ENCODE measurements around the gene RFX1. TPM values are rescaled to one million over a fixed set of nuclear protein-coding genes. Genes with fewer than 3 reads are reported as not detected.
A peak's percentile ranks its signal among the peaks of the same experiment; 100 is the strongest.

The RFX1 gene
- total and polyA plus RNA-seq, 9 of the 15 experiments (the other 6 are each of a cell fraction or from before 2014, with no cell fraction given), result 0.14 to 19.3 (median 1.2) TPM

DNA sequence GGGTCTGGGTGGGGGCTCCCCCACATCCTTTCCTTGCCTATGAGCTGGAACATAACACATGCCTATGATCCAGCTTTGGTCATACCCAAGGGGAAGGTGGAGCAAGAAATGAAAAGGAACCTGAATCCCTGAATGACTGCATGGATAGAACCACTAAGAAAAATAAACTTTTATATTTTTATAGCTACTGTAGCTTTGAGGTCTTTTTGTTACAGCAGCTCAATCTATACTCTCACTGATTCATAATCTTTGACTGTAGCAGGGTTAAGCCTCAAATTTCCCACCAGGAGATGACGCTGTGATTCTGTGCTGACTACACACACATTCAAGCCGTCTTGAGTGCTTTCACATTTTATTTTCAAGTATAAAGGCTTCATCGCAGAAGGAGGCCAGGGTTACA, 46.9 kb upstream of the RFX1 start (continued):
- no peak for TF ChIP-seq MYNN (IDR thresholded peaks at IDR 0.05)
- TF ChIP-seq MYNN (CRISPR knock-in tag; IDR thresholded peaks at IDR 0.05), result no peak
- TF ChIP-seq STAG1 (CRISPR knock-in tag; IDR thresholded peaks at IDR 0.05; ENCODE audit: borderline replicate concordance), result no peak
- TF ChIP-seq, protein P1, sequence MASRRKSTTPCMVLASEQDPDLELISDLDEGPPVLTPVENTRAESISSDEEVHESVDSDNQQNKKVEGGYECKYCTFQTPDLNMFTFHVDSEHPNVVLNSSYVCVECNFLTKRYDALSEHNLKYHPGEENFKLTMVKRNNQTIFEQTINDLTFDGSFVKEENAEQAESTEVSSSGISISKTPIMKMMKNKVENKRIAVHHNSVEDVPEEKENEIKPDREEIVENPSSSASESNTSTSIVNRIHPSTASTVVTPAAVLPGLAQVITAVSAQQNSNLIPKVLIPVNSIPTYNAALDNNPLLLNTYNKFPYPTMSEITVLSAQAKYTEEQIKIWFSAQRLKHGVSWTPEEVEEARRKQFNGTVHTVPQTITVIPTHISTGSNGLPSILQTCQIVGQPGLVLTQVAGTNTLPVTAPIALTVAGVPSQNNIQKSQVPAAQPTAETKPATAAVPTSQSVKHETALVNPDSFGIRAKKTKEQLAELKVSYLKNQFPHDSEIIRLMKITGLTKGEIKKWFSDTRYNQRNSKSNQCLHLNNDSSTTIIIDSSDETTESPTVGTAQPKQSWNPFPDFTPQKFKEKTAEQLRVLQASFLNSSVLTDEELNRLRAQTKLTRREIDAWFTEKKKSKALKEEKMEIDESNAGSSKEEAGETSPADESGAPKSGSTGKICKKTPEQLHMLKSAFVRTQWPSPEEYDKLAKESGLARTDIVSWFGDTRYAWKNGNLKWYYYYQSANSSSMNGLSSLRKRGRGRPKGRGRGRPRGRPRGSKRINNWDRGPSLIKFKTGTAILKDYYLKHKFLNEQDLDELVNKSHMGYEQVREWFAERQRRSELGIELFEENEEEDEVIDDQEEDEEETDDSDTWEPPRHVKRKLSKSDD (conservative IDR thresholded peaks at IDR 0.05; ENCODE audit: low read length), result no peak
- TF ChIP-seq PTTG1 (tag; IDR thresholded peaks at IDR 0.05; ENCODE audit: low read depth), result no peak
- peak in 1 of 2 experiments; percentile 23; a peak in 1 of 4 replicates for TF ChIP-seq RAD21 (CRISPR knock-in tag; conservative IDR thresholded peaks at IDR 0.05 in 1 of 2, IDR thresholded peaks at IDR 0.05 in 1 of 2)
- no peak for TF ChIP-seq ZZZ3 (IDR thresholded peaks at IDR 0.05)
- no peak for TF ChIP-seq CCAR2 (IDR thresholded peaks at IDR 0.05; ENCODE audit: low read depth, low read length)
- TF ChIP-seq ZKSCAN8 (CRISPR knock-in tag; IDR thresholded peaks at IDR 0.05), result no peak
- no peak for TF ChIP-seq STAT5A (IDR thresholded peaks at IDR 0.05; ENCODE audit: borderline replicate concordance, low read length)
- no peak for TF ChIP-seq NEUROD1 (IDR thresholded peaks at IDR 0.05; ENCODE audit: borderline replicate concordance, low read depth, low read length, partially characterized antibody)
- TF ChIP-seq, protein P2, sequence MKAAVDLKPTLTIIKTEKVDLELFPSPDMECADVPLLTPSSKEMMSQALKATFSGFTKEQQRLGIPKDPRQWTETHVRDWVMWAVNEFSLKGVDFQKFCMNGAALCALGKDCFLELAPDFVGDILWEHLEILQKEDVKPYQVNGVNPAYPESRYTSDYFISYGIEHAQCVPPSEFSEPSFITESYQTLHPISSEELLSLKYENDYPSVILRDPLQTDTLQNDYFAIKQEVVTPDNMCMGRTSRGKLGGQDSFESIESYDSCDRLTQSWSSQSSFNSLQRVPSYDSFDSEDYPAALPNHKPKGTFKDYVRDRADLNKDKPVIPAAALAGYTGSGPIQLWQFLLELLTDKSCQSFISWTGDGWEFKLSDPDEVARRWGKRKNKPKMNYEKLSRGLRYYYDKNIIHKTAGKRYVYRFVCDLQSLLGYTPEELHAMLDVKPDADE (conservative IDR thresholded peaks at IDR 0.05; ENCODE audit: control insufficient read depth, low read depth, low read length), result no peak
- TF ChIP-seq MTA3 (IDR thresholded peaks at IDR 0.05; ENCODE audit: borderline replicate concordance), result no peak
- no peak for TF ChIP-seq OTX1 (CRISPR knock-in tag; IDR thresholded peaks at IDR 0.05)
- TF ChIP-seq, protein P3, sequence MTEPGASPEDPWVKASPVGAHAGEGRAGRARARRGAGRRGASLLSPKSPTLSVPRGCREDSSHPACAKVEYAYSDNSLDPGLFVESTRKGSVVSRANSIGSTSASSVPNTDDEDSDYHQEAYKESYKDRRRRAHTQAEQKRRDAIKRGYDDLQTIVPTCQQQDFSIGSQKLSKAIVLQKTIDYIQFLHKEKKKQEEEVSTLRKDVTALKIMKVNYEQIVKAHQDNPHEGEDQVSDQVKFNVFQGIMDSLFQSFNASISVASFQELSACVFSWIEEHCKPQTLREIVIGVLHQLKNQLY (CRISPR knock-in tag; conservative IDR thresholded peaks at IDR 0.05), result no peak
- no peak for TF ChIP-seq MAFF (IDR thresholded peaks at IDR 0.05; ENCODE audit: low read length)
- TF ChIP-seq RBM25 (IDR thresholded peaks at IDR 0.05; ENCODE audit: low read depth, low read length, severe bottlenecking), result no peak
- TF ChIP-seq BHLHE40 (IDR thresholded peaks at IDR 0.05; ENCODE audit: low read length), result no peak
